Common myeloid progenitor, CD34-positive (primary cell): ENCODE measurements around the gene HENMT1. TPM values are rescaled to one million over a fixed set of nuclear protein-coding genes. Genes with fewer than 3 reads are reported as not detected.
"Not testable (repeated sequence)": the region's sequence is repeated elsewhere in the genome, so short reads cannot be mapped to it uniquely, and the experiment has no call there.

Experiments
- CTCF ChIA-PET: fragments of 350-600 bp; sonication (Branson Sonifier 250); formaldehyde crosslinking; loops from one replicate; lab custom pipeline; 2021; ENCODE audit warnings: antibody characterized with exemption; lab: Charles Lee
- POLR2A ChIA-PET: fragments of 350-600 bp; sonication (Branson Sonifier 250); formaldehyde crosslinking; loops from one replicate; lab custom pipeline; 2021; ENCODE audit warnings: antibody characterized with exemption; lab: Charles Lee
- DNase-seq, 3 donors: peaks; one replicate each; pipeline versions ENCODE4 v3.0.0 to v3.0.0-alpha.2; 2013
- H3K27ac ChIP-seq, 2 experiments: 1 replicate in 1 of 2; 2 replicates in 1 of 2; pipeline ENCODE4 v1.7.0; 2013; ENCODE audit warnings: inconsistent platforms in 2 of 2, low read length in 2 of 2, mild to moderate bottlenecking in 2 of 2, low read depth in 1 of 2, moderate library complexity in 1 of 2; ENCODE audit not compliant: severe bottlenecking in 2 of 2, insufficient read depth in 1 of 2, poor library complexity in 1 of 2
- H3K27me3 ChIP-seq, 5 experiments: replicated peaks in 2 of 5; 1 replicate in 3 of 5; 2 replicates in 2 of 5; pipeline versions ENCODE4 v1.6.1 to v1.7.0; 2013; ENCODE audit warnings: low read length in 4 of 5, mild to moderate bottlenecking in 2 of 5, moderate library complexity in 2 of 5, inconsistent platforms in 1 of 5; ENCODE audit not compliant: insufficient read depth in 5 of 5, control insufficient read depth in 4 of 5
- H3K36me3 ChIP-seq, 4 experiments: 1 replicate in 2 of 4; 2 replicates in 2 of 4; pipeline versions ENCODE4 v1.6.1 to v1.7.0; 2013; ENCODE audit warnings: low read length in 3 of 4, control low read depth in 1 of 4, mild to moderate bottlenecking in 1 of 4; ENCODE audit not compliant: control insufficient read depth in 4 of 4, insufficient read depth in 4 of 4
- H3K4me1 ChIP-seq, 4 experiments: 1 replicate in 3 of 4; 2 replicates in 1 of 4; pipeline versions ENCODE4 v1.6.1 to v1.7.1; 2013; ENCODE audit warnings: low read length in 3 of 4, mild to moderate bottlenecking in 3 of 4, control low read depth in 1 of 4, inconsistent platforms in 1 of 4, moderate library complexity in 1 of 4; ENCODE audit not compliant: control insufficient read depth in 4 of 4, insufficient read depth in 4 of 4; ENCODE audit errors: control extremely low read depth in 1 of 4
- H3K4me3 ChIP-seq, 7 experiments: 1 replicate in 4 of 7; 2 replicates in 3 of 7; pipeline versions ENCODE4 v1.5.1 to v1.7.0; 2013; ENCODE audit warnings: mild to moderate bottlenecking in 7 of 7, low read length in 6 of 7, moderate library complexity in 6 of 7, inconsistent platforms in 2 of 7, low read depth in 2 of 7, control low read depth in 1 of 7; ENCODE audit not compliant: insufficient read depth in 4 of 7, control insufficient read depth in 1 of 7; ENCODE audit errors: extremely low read depth in 1 of 7
- H3K9me3 ChIP-seq, 5 experiments: 1 replicate in 4 of 5; 2 replicates in 1 of 5; pipeline versions ENCODE4 v1.6.1 to v1.7.1; 2013; ENCODE audit warnings: low read length in 4 of 5, mild to moderate bottlenecking in 2 of 5, inconsistent platforms in 1 of 5, low read depth in 1 of 5, moderate library complexity in 1 of 5; ENCODE audit not compliant: control insufficient read depth in 4 of 5, insufficient read depth in 2 of 5; ENCODE audit errors: control extremely low read depth in 1 of 5
- WGBS: methylation state at CpG from one replicate; pipeline ENCODE4 v1.1.5; 2013; ENCODE audit not compliant: insufficient coverage; 5-methylcytosine and 5-hydroxymethylcytosine counted together
- polyA plus RNA-seq: library from polyadenylated mRNA; unstranded; fragments of 120-200 nt; gene quantifications from one replicate; pipeline ENCODE4 v1.2.1, GENCODE V29; 2013

Gene HENMT1
- 69.8 TPM for polyA plus RNA-seq

GRCh38 chr1:108661030-108661609 is at the start of gene HENMT1:
Gene HENMT1, minus strand, starts transcription at chr1:108661093. Its CDS starts 1,209 bp downstream, at chr1:108659884.
- Histone ChIP-seq H3K4me3 (peak within 1 kb of the TSS; percentile 35 to 80 (median 63)), H3K9me3 (no peaks in the 10 kb centered on the region), H3K4me1 (peaks cover 17 to 58% (median 32%) of the 10 kb centered on the region in 4 experiments), H3K36me3 (peaks cover 0 to 9% (median 0%) of the 10 kb centered on the region in 4 experiments), H3K27ac (peak within 1 kb of the TSS; percentile 89 to 94), H3K27me3 (no peaks in the 10 kb centered on the region)
- ChIA-PET CTCF (interaction anchor here (0.7 to 1.9 kb wide), 6 partner anchors 9 to 31 kb away, joined by 3 to 9 read pairs (median 5); partner anchors contain the start of gene PRPF38B), POLR2A (interaction anchor here (0.5 to 2.3 kb wide), 6 partner anchors 10 to 707 kb away, joined by 3 to 26 read pairs (median 4); partner anchors contain the start of genes EEIG2 and PRPF38B)
- peak; percentile 91 to 95 (median 94) for DNase-seq
- under 1% methylated on average over 70 of the region's 81 CpGs for WGBS

- POLR2A ChIA-PET: no interaction called here
Observed at GRCh38 chr1:108708691-108709660, 48.1 kb upstream of the HENMT1 start.

DNA sequence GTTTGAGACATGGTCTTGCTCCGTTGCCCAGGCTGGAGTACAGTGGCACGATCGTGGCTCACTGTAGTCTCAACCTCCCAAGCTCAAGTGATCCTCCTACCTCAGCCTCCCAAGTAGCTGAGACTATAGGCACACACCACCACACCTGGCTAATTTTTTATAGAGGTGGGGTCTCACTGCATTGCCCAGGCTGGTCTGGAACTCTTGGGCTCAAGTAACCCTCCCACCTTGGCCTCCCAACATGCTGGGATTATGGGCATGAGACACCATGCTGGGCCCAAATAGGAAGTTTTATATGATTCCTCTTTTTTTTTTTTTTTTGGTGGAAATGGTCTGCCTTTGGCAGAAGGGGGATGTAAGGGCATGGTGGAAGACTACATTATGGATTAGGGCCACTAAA is 45.8 kb upstream of the HENMT1 start:
- peaks cover 0 to 8% (median 2%) of the 10 kb centered on the region in 4 experiments for H3K4me1 ChIP-seq
- H3K36me3 ChIP-seq: peaks cover 0 to 6% (median 1%) of the 10 kb centered on the region in 4 experiments
- no peaks in the 10 kb centered on the region for H3K9me3 ChIP-seq
- no peak for DNase-seq
- no peak overlapping the region for H3K27ac ChIP-seq
- no CpG with 5 or more reads among the region's 3 CpGs for WGBS
- ChIA-PET POLR2A (no interaction called here), CTCF (no interaction called here)
- H3K4me3 ChIP-seq: no peak overlapping the region
- peaks cover 0 to 5% (median 0%) of the 10 kb centered on the region in 5 experiments for H3K27me3 ChIP-seq

More at GRCh38 chr1:108708691-108709660, 48.1 kb upstream of the HENMT1 start:
- CTCF ChIA-PET: interaction anchor here (0.7 to 2.3 kb wide), 10 partner anchors 12 to 199 kb away, joined by 3 to 9 read pairs (median 4); no protein-coding TSS in a partner anchor
- DNase-seq: peak; percentile 44 to 62 (median 60)
- Histone ChIP-seq H3K27me3 (peaks cover 0 to 5% (median 0%) of the 10 kb centered on the region in 5 experiments), H3K4me1 (peaks cover 0 to 4% (median 1%) of the 10 kb centered on the region in 4 experiments), H3K27ac (no peak overlapping the region), H3K9me3 (no peaks in the 10 kb centered on the region), H3K4me3 (no peak overlapping the region), H3K36me3 (peaks cover 0 to 2% (median 0%) of the 10 kb centered on the region in 4 experiments)
- WGBS: 90% methylated on average over 4 of the region's 7 CpGs

- peaks cover 0 to 8% (median 2%) of the 10 kb centered on the region in 4 experiments for H3K4me1 ChIP-seq
- H3K4me3 ChIP-seq: no peak overlapping the region
- no peak overlapping the region for H3K27ac ChIP-seq
- H3K36me3 ChIP-seq: peaks cover 10 to 26% (median 17%) of the 10 kb centered on the region in 4 experiments
- 100% methylated on average over 2 of the region's 2 CpGs for WGBS
- no peak for DNase-seq
- CTCF ChIA-PET: interaction anchor here (1.1 to 1.3 kb wide), 2 partner anchors 13 to 41 kb away, joined by 3 to 4 read pairs; no protein-coding TSS in a partner anchor
- POLR2A ChIA-PET: no interaction called here
- H3K27me3 ChIP-seq: peaks cover 0 to 5% (median 0%) of the 10 kb centered on the region in 5 experiments
- no peaks in the 10 kb centered on the region for H3K9me3 ChIP-seq
Observed at GRCh38 chr1:108704496-108704895, 43.6 kb upstream of the HENMT1 start.

DNA sequence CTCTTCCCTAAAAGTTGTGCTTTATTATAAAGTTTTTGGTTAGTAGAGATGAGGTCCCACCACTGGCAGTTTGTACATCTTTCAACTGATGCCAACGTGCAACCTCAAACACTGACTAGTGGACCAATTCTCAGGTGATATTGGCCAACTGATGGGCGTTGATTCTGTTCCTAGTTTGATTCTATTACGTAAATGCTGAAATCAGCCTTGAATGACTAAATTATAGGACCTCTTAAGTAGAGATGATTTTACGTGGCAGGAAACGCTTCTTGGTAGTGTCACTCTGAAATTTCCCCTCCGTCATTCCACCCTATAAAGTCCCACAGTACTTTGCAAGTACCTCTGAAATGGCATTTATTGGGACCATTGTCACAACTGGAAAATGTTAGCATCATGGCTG is 43.0 kb upstream of the HENMT1 start:
- Histone ChIP-seq H3K9me3 (no peaks in the 10 kb centered on the region), H3K27me3 (peaks cover 0 to 5% (median 0%) of the 10 kb centered on the region in 5 experiments), H3K36me3 (peaks cover 15 to 32% (median 20%) of the 10 kb centered on the region in 4 experiments), H3K4me1 (peaks cover 0 to 8% (median 2%) of the 10 kb centered on the region in 4 experiments), H3K27ac (no peak overlapping the region), H3K4me3 (no peak overlapping the region)
- no peak for DNase-seq
- WGBS: 86% methylated on average over 5 of the region's 6 CpGs
- ChIA-PET CTCF (interaction anchor here (1.0 kb wide), 1 partner anchor 12 kb away, joined by 4 read pairs; the partner anchor contains the start of gene PRPF38B), POLR2A (no interaction called here)

DNA sequence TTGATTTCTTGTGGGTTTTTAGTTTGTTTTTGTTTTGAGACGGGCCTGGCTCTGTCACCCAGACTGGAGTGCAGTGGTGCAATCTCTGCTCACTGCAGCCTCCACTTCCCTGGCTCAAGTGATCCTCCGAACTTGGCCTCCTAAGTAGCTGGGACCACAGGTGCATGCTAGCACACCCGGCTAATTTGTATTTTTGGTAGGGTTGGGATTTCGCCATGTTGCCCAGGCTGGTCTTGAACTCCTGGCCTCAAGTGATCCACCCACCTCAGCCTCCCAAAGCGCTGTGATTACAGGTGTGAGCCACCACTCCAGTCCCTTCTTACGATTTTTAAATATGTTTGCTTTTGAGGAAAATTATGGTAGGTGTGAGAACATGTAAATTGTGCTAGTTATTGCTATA is 41.2 kb upstream of the HENMT1 start:
- whole genome bisulfite sequencing: 100% methylated on average over 1 of the region's 6 CpGs
- DNase-seq, H3K4me1 ChIP-seq, H3K27me3 ChIP-seq, H3K9me3 ChIP-seq, H3K27ac ChIP-seq, H3K4me3 ChIP-seq, POLR2A ChIA-PET: not testable (repeated sequence)
- H3K36me3 ChIP-seq: peaks cover 17 to 49% (median 33%) of the 10 kb centered on the region in 4 experiments
- CTCF ChIA-PET: interaction anchor here (1.0 kb wide), 1 partner anchor 40 kb away, joined by 4 read pairs; no protein-coding TSS in a partner anchor
